ENCODE measurements around the gene ADAMTS18.

ADAMTS18 gene

GRCh38 chr16:77437859-77438258 is 3.0 kb upstream of the ADAMTS18 start:
- no peak for DNase-seq (ENCODE audit: low read depth)

GRCh38 chr16:77435272-77435820 is 512 bp upstream of the ADAMTS18 start:
- DNase-seq (ENCODE audit: low read depth), result no peak

GRCh38 chr16:77434022-77434529 is 758 bp downstream of the ADAMTS18 start:
- DNase-seq (ENCODE audit: low read depth), result no peak

GRCh38 chr16:77433146-77433545 is 1.7 kb downstream of the ADAMTS18 start:
- no peak for DNase-seq (ENCODE audit: low read depth)

- no peak for DNase-seq (ENCODE audit: low read depth)
These were observed 2.6 kb downstream of the ADAMTS18 start for GRCh38 chr16:77432264-77432663.

- no peak for DNase-seq (ENCODE audit: low read depth)
These were observed 3.8 kb downstream of the ADAMTS18 start for GRCh38 chr16:77430787-77431585.

GRCh38 chr16:77430360-77430759 is 4.5 kb downstream of the ADAMTS18 start:
- DNase-seq (ENCODE audit: low read depth), result no peak

GRCh38 chr16:77424871-77425604 is 9.8 kb downstream of the ADAMTS18 start:
- DNase-seq (ENCODE audit: low read depth), result no peak

- no peak for DNase-seq (ENCODE audit: low read depth)
These were observed 12.5 kb downstream of the ADAMTS18 start for GRCh38 chr16:77422196-77422784.

GRCh38 chr16:77416939-77417480 is 17.8 kb downstream of the ADAMTS18 start:
- DNase-seq (ENCODE audit: low read depth), result no peak

- no peak for DNase-seq (ENCODE audit: low read depth)
These were observed 20.0 kb downstream of the ADAMTS18 start for GRCh38 chr16:77414752-77415231.

GRCh38 chr16:77410449-77410848 is 24.4 kb downstream of the ADAMTS18 start:
- DNase-seq (ENCODE audit: low read depth), result no peak

- no peak for DNase-seq (ENCODE audit: low read depth)
These were observed 25.5 kb downstream of the ADAMTS18 start for GRCh38 chr16:77409311-77409710.

GRCh38 chr16:77408607-77409006 is 26.2 kb downstream of the ADAMTS18 start:
- DNase-seq (ENCODE audit: low read depth), result no peak

GRCh38 chr16:77406680-77407079 is 28.2 kb downstream of the ADAMTS18 start:
- DNase-seq (ENCODE audit: low read depth), result no peak

- no peak for DNase-seq (ENCODE audit: low read depth)
These were observed 30.1 kb downstream of the ADAMTS18 start for GRCh38 chr16:77404775-77405174.

GRCh38 chr16:77403732-77404131 is 31.1 kb downstream of the ADAMTS18 start:
- no peak for DNase-seq (ENCODE audit: low read depth)

GRCh38 chr16:77402672-77403071 is 32.2 kb downstream of the ADAMTS18 start:
- no peak for DNase-seq (ENCODE audit: low read depth)

- no peak for DNase-seq (ENCODE audit: low read depth)
These were observed 32.7 kb downstream of the ADAMTS18 start for GRCh38 chr16:77402118-77402517.

GRCh38 chr16:77399546-77399945 is 35.3 kb downstream of the ADAMTS18 start:
- no peak for DNase-seq (ENCODE audit: low read depth)

GRCh38 chr16:77399066-77399465 is 35.8 kb downstream of the ADAMTS18 start:
- DNase-seq (ENCODE audit: low read depth), result no peak

GRCh38 chr16:77398495-77398894 is 36.3 kb downstream of the ADAMTS18 start:
- no peak for DNase-seq (ENCODE audit: low read depth)

Data from activated T-cell treated with anti-CD3 and anti-CD28 coated beads for 24 hours (primary cell).